ENCODE measurements around the gene LTO1. TPM values are rescaled to one million over a fixed set of nuclear protein-coding genes. Genes with fewer than 3 reads are reported as not detected.
"Not testable (repeated sequence)": the region's sequence is repeated elsewhere in the genome, so short reads cannot be mapped to it uniquely, and the experiment has no call there.

LTO1 gene
- total RNA-seq, 3 donors from 2014 or later (not counting 1 experiment from before 2014, with no cell fraction given), result 23.2 to 33.5 (median 25.3) TPM

- DNase-seq, result no peak
- no peak overlapping the region for H3K27ac ChIP-seq (ENCODE audit: low read length)
- no peak overlapping the region for H3K4me3 ChIP-seq (ENCODE audit: low read length)
- 83% methylated on average over 10 of the region's 10 CpGs for WGBS (ENCODE audit: insufficient coverage)
- peaks cover 10% of the 10 kb centered on the region for H3K27me3 ChIP-seq (ENCODE audit: control insufficient read depth, insufficient read depth, low read length)
- no peaks in the 10 kb centered on the region for H3K36me3 Mint-ChIP-seq
- no peak for ATAC-seq
- H3K27ac Mint-ChIP-seq, result no peak overlapping the region
- no peaks in the 10 kb centered on the region for H3K4me1 Mint-ChIP-seq
- H3K4me1 ChIP-seq (ENCODE audit: control insufficient read depth, insufficient read depth, low read length), result no peaks in the 10 kb centered on the region
- TF ChIP-seq CTCF (IDR thresholded peaks at IDR 0.05), result no peak
- no peak overlapping the region for H3K4me3 Mint-ChIP-seq
- no peaks in the 10 kb centered on the region for H3K9me3 ChIP-seq (ENCODE audit: control insufficient read depth, insufficient read depth, low read length)
- intact Hi-C loops (cut with micrococcal nuclease), result no loop called here
- H3K9me3 Mint-ChIP-seq, result no peaks in the 10 kb centered on the region
- H3K36me3 ChIP-seq (ENCODE audit: control insufficient read depth, insufficient read depth, low read length), result no peaks in the 10 kb centered on the region
- H3K27me3 Mint-ChIP-seq (ENCODE audit: low read depth in 2 of 2), result peaks cover 27 to 53% of the 10 kb centered on the region in 2 donors
These were observed 22.7 kb upstream of the LTO1 start for GRCh38 chr11:69697861-69698260.

DNA sequence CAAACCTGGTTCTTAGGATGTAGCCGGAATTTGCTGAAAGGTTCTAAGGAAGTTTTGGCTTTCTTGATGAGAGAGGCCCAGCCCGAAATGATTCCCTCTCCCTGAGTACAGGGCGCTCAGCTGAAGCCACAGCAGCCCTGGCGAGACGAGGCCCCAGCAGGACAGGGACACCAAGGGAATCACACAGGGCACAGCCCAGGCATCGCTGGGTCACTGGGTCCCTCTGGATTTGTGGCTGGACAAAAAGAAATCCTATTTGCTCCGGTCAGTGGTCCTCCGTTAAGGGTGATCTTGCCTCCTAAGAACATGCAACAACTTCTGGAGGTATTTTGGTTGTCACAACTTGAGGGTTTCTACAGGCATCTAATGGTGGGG, 22.3 kb upstream of the LTO1 start:
- intact Hi-C loops (cut with micrococcal nuclease), result no loop called here

GRCh38 chr11:69696749-69697468, 21.8 kb upstream of the LTO1 start:
- Mint-ChIP-seq H3K27me3 (ENCODE audit: low read depth in 2 of 2) (peaks cover 32 to 63% of the 10 kb centered on the region in 2 donors), H3K36me3 (no peaks in the 10 kb centered on the region), H3K27ac (no peak overlapping the region), H3K9me3 (no peaks in the 10 kb centered on the region), H3K4me1 (no peaks in the 10 kb centered on the region), H3K4me3 (no peak overlapping the region)
- H3K4me1 ChIP-seq (ENCODE audit: control insufficient read depth, insufficient read depth, low read length), result no peaks in the 10 kb centered on the region
- H3K27ac ChIP-seq (ENCODE audit: low read length), result no peak overlapping the region
- ATAC-seq, result no peak
- 74% methylated on average over 15 of the region's 15 CpGs for WGBS (ENCODE audit: insufficient coverage)
- no peak for TF ChIP-seq CTCF (IDR thresholded peaks at IDR 0.05)
- no peak overlapping the region for H3K4me3 ChIP-seq (ENCODE audit: low read length)
- DNase-seq, result no peak
- no peaks in the 10 kb centered on the region for H3K36me3 ChIP-seq (ENCODE audit: control insufficient read depth, insufficient read depth, low read length)
- H3K9me3 ChIP-seq (ENCODE audit: control insufficient read depth, insufficient read depth, low read length), result no peaks in the 10 kb centered on the region
- H3K27me3 ChIP-seq (ENCODE audit: control insufficient read depth, insufficient read depth, low read length), result peaks cover 8% of the 10 kb centered on the region
- intact Hi-C loops (cut with micrococcal nuclease), result no loop called here

More for the DNA sequence above, 22.3 kb upstream of the LTO1 start:
- Mint-ChIP-seq H3K9me3 (no peaks in the 10 kb centered on the region), H3K27me3 (ENCODE audit: low read depth in 2 of 2) (peaks cover 27 to 58% of the 10 kb centered on the region in 2 donors), H3K36me3 (no peaks in the 10 kb centered on the region), H3K27ac (no peak overlapping the region), H3K4me3 (no peak overlapping the region), H3K4me1 (no peaks in the 10 kb centered on the region)
- no peak for DNase-seq
- WGBS (ENCODE audit: insufficient coverage), result 84% methylated on average over 8 of the region's 8 CpGs
- H3K4me1 ChIP-seq (ENCODE audit: control insufficient read depth, insufficient read depth, low read length), result no peaks in the 10 kb centered on the region
- H3K4me3 ChIP-seq (ENCODE audit: low read length), result no peak overlapping the region
- no peak for ATAC-seq
- peaks cover 10% of the 10 kb centered on the region for H3K27me3 ChIP-seq (ENCODE audit: control insufficient read depth, insufficient read depth, low read length)
- no peaks in the 10 kb centered on the region for H3K36me3 ChIP-seq (ENCODE audit: control insufficient read depth, insufficient read depth, low read length)
- no peak overlapping the region for H3K27ac ChIP-seq (ENCODE audit: low read length)
- TF ChIP-seq CTCF (IDR thresholded peaks at IDR 0.05), result no peak
- no peaks in the 10 kb centered on the region for H3K9me3 ChIP-seq (ENCODE audit: control insufficient read depth, insufficient read depth, low read length)

DNA sequence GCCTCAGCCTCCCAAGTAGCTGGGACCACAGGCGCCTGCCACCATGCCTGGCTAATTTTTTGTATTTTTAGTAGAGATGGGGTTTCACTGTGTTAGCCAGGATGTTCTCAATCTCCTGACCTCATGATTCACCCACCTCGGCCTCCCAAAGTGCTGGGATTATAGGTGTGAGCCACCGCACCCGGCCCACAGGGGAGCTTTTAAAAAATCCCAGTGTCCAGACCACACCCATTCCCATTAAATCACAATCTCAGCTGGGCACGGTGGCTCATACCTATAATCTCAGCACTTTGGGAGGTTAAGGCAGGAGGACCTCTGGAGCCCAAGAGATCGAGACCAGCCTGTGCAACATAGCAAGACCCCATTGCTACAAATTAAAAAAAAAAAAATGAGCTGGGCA, 20.8 kb upstream of the LTO1 start:
- H3K4me1 Mint-ChIP-seq; H3K9me3 Mint-ChIP-seq; H3K36me3 ChIP-seq (ENCODE audit: control insufficient read depth, insufficient read depth, low read length); H3K27ac Mint-ChIP-seq; H3K4me1 ChIP-seq (ENCODE audit: control insufficient read depth, insufficient read depth, low read length); H3K36me3 Mint-ChIP-seq; H3K4me3 Mint-ChIP-seq; ATAC-seq; H3K9me3 ChIP-seq (ENCODE audit: control insufficient read depth, insufficient read depth, low read length); H3K4me3 ChIP-seq (ENCODE audit: low read length); H3K27ac ChIP-seq (ENCODE audit: low read length); DNase-seq; intact Hi-C loops (cut with micrococcal nuclease); H3K27me3 ChIP-seq (ENCODE audit: control insufficient read depth, insufficient read depth, low read length): not testable (repeated sequence)
- peaks cover 33 to 61% of the 10 kb centered on the region in 2 donors for H3K27me3 Mint-ChIP-seq (ENCODE audit: low read depth in 2 of 2)
- 84% methylated on average over 5 of the region's 6 CpGs for WGBS (ENCODE audit: insufficient coverage)

Measured in natural killer cell (primary cell).